Breast epithelium (tissue), 3 donors: ENCODE measurements around the gene GMDS.

Experiments
- CTCF ChIP-seq, 3 donors: fragments of 450-650 bp; IDR thresholded peaks; one replicate each; pipeline ENCODE4 v1.5.1; 2016 to 2017; ENCODE audit warnings: antibody characterized with exemption in 3 of 3, mild to moderate bottlenecking in 3 of 3, moderate library complexity in 3 of 3
- POLR2A ChIP-seq: fragments of 450-650 bp; IDR thresholded peaks from one replicate; pipeline ENCODE4 v1.6.1; 2016; ENCODE audit warnings: antibody characterized with exemption, mild to moderate bottlenecking, moderate library complexity
- POLR2AphosphoS5 ChIP-seq, 3 donors: sonication (generic); formaldehyde crosslinking; IDR thresholded peaks; one replicate each; pipeline ENCODE4 v1.6.1; 2017; ENCODE audit warnings: antibody characterized with exemption in 3 of 3

- TF ChIP-seq CTCF (IDR thresholded peaks at IDR 0.05) (peak; percentile 32 to 57 (median 39)), POLR2AphosphoS5 (IDR thresholded peaks at IDR 0.05) (no peak), POLR2A (no peak)
Observed at GRCh38 chr6:2103765-2104523, 141.5 kb downstream of the GMDS start.
